ENCODE measurements around the gene MAPK7.

The MAPK7 gene

DNA sequence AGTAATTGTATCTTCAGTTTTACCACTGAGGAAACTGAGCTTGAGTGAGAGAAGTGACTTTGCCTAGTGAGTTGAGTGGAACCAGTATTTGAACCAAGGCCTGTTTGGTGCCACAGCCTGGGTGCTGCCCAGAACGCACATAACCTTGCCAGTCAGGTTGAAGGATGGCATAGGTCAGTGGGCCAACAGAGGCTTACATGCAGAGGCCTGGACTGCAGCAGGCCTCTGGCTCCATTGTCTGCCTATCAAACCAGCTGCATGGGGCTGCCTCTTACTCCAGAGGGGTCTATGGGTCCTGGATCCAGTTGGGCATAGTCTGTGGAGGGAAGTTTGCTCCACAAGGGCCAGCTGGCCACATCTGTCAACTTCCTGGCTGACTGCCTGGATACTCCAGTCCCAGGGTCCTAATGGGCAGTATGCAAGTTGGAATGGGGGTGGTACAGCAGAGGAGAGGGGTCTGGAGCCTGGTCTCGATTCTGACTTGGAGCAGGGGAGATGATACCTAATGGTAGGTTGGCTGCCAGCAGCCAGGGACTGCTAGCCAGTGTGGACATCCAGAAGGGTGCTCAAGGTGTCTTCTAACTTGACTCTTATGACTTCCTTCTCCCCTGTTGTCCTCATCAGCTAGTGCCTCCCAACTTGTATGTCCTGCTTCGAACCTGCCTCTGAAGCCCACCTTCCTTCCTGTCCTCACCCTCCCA is 21.6 kb downstream of the MAPK7 start:
- no peak for DNase-seq (ENCODE audit: low read depth)

GRCh38 chr17:19401321-19402010 is 23.2 kb downstream of the MAPK7 start:
- no peak for DNase-seq (ENCODE audit: low read depth)

DNA sequence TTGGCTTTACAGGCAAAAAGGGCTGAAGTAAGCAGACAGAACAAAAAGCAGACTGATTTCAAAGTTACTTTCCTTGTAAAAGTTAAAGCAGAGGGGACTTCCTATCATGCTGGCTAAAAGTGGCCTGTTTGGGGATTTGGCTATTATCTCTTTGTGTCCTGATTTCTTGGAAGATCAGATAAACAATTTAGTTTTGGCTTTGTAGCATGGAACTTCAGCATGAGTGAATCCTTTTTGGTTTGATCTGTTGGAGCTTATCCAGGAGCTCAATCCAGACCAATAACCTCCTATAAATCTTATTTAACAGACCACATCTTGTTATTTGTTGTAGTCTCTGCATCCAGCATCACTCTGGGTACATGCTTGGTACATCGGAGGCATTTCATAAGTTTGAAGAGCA is 23.9 kb downstream of the MAPK7 start:
- DNase-seq (ENCODE audit: low read depth), result no peak

DNA sequence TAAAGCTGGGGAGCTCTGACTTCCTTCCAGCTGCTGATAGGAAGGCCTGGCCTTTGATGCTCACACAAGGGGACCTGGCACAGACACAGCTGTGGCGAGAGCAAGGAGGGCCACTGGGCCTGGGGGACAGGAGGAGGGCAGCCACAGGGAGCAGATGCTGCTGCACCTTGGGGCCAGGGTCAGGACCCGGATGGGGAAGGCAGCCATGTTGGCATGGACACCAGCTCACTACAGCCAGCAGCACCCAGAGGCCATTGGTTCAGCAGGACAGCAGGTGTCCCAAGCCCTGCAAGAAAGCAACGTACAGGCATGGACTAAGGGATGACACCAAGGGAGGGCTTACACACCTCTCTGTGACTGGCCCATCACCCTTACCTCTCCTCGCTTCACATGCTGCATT is 24.7 kb downstream of the MAPK7 start:
- no peak for DNase-seq (ENCODE audit: low read depth)

- no peak for DNase-seq (ENCODE audit: low read depth)
Measured at GRCh38 chr17:19404264-19404663, 26.0 kb downstream of the MAPK7 start.

DNA sequence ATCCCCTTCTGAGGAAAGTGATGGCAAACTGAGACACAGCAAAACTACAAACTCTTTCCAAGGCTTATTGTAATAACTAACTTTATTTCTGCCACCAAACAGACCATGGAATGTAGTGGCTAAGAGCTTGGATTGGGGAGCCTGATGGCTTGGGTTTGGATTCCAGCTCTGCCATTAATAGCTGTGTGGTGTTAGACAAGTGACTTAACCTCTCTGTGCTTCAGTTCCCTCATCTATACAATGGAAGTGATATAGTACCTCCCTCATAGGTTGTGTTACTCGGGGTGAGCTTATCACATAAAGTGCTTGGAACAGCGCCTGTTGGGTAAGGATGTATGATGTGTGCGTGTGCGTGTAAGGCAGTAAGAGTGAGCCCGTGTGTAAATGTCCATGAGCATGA is 26.8 kb downstream of the MAPK7 start:
- no peak for DNase-seq (ENCODE audit: low read depth)

GRCh38 chr17:19407601-19408345 is 29.5 kb downstream of the MAPK7 start:
- no peak for DNase-seq (ENCODE audit: low read depth)

- DNase-seq (ENCODE audit: low read depth), result no peak
Measured at GRCh38 chr17:19408346-19408710, 30.0 kb downstream of the MAPK7 start.

DNA sequence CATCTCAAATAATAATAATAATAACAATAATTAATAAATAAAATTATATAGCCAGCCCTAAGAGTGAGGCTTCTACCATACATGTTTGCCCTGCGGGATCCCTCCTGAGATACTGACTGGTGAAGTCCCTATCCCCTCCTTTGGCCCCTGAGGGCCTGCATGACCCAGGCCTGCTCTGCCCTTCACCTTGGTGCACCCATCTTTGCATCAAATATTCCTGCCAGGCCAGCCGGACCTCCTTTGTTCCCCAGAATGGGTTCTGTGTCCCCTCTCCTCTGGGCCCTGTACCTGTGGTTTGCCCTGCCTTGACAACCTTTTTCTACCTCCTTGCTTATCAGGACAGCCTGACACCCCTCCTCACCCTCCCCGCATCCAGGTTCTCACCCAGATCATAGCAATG is 30.8 kb downstream of the MAPK7 start:
- no peak for DNase-seq (ENCODE audit: low read depth)

- no peak for DNase-seq (ENCODE audit: low read depth)
Measured at GRCh38 chr17:19409509-19409908, 31.2 kb downstream of the MAPK7 start.

DNA sequence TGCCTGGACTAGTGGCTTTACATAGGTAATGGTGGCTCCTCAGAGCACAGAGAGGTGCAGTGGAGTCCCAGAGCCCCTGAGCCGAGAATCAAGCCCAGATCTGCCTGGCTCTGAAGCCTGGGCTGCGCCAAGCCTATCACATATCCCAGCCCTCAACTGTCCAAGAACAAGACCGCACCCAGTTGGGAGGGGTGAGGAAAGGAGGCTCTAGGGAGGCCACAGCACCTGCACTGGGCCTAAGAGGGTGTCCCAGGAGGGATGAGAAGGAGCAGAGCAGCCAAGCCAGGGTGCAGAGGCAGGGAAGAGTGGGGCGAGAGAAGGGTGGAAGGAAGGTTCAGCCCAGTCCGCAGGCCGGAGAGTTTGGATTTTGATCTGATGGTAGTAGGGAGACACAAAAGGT is 31.8 kb downstream of the MAPK7 start:
- no peak for DNase-seq (ENCODE audit: low read depth)

DNA sequence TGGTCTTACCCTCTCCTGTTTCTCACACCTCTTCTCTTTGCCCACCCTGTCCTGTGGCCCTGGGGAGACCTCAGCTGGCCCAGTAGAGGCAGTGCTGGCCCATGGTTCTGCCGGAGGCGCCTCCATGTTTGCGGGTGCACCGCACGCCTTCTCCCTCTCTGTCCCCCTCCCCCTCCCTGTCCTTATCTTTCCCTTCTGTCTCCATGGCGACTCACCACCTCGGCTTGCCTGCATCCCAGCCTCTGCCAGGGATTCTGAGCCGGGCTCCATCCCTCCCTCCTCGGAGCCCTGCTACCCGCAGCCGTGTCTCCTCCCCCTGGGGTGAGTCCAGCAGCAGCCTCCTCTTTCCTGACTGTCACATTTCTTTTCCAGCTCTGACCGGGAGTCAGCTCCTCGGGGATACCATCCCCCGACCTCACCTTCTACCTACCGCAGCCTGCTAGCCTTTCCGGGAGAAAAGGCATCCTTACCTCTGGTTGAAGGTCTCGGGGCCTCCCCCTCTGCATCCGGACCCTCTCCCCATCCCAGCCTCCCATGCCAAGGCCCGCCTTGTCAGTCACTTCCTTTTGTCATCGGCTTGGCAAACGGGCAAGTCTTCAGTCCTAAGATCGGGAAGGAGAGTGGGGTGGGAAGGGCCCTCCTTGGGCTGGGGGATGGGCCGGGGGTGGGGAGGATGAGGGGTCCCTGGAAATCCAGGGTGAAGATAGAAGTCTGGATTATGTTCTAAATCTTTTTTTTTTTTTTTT is 32.8 kb downstream of the MAPK7 start, which contains the start of gene RNF112:
RNF112 (plus strand) TSS at position 358 of the 746 bp plus-strand sequence; CDS start at position 535, 177 bp downstream.
- DNase-seq (ENCODE audit: low read depth), result no peak

GRCh38 chr17:19411631-19412030 is 33.3 kb downstream of the MAPK7 start:
- DNase-seq (ENCODE audit: low read depth), result no peak

DNA sequence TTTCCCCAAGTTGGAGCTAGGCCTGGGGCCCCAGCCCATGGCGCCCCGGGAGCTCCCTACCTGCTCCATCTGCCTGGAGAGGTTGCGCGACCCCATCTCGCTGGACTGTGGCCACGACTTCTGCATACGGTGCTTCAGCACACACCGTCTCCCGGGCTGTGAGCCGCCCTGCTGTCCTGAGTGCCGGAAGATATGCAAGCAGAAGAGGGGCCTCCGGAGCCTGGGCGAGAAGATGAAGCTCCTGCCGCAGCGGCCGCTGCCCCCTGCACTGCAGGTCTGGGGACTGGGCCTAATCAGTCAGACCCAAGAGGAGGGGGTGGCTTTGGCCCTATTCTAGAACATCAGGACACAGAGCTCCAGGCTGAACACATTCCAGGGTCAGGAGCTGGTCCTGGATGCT is 34.2 kb downstream of the MAPK7 start:
- DNase-seq (ENCODE audit: low read depth), result no peak

- DNase-seq (ENCODE audit: low read depth), result no peak
Measured at GRCh38 chr17:19412984-19413383, 34.7 kb downstream of the MAPK7 start.

- no peak for DNase-seq (ENCODE audit: low read depth)
Measured at GRCh38 chr17:19413761-19414160, 35.5 kb downstream of the MAPK7 start.

DNA sequence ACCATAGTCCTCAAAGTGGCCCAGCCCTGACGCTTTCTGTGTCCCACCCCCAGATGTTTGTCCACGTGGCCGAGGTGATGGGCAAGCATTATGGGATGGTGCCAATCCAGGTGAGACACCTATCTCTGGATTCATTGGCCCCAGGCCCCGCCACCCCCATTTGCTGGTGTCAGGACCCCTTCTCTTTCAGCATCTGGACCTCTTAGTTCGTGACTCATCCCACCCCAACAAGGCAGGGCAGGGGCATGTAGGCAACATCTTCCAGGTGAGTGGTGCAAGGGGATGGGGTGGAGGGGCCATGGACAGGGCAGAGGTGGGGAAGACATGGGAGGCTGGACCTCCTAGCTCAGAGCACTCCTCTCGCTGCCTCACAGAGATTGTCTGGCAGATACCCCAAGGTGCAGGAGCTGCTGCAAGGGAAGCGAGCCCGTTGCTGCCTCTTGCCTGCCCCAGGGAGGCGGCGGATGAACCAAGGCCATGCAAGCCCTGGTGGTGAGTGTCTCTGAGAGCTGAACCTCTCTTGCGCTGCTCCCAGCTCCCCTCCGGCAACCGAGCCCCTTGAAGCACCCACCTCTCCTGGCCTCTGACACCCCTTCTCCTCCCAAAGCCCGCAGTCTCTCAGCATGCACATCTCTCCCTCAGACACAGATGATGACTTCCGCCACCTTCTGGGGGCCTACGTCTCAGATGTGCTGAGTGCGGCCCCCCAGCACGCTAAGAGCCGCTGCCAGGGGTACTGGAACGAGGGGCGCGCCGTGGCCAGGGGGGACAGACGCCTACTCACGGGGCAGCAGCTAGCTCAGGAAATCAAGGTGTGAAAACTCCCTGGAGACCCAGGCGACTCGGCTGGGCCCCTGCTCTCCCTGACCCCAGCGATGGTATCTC is 36.3 kb downstream of the MAPK7 start:
- DNase-seq (ENCODE audit: low read depth), result no peak

GRCh38 chr17:19415311-19415710 is 37.0 kb downstream of the MAPK7 start:
- DNase-seq (ENCODE audit: low read depth), result no peak

DNA sequence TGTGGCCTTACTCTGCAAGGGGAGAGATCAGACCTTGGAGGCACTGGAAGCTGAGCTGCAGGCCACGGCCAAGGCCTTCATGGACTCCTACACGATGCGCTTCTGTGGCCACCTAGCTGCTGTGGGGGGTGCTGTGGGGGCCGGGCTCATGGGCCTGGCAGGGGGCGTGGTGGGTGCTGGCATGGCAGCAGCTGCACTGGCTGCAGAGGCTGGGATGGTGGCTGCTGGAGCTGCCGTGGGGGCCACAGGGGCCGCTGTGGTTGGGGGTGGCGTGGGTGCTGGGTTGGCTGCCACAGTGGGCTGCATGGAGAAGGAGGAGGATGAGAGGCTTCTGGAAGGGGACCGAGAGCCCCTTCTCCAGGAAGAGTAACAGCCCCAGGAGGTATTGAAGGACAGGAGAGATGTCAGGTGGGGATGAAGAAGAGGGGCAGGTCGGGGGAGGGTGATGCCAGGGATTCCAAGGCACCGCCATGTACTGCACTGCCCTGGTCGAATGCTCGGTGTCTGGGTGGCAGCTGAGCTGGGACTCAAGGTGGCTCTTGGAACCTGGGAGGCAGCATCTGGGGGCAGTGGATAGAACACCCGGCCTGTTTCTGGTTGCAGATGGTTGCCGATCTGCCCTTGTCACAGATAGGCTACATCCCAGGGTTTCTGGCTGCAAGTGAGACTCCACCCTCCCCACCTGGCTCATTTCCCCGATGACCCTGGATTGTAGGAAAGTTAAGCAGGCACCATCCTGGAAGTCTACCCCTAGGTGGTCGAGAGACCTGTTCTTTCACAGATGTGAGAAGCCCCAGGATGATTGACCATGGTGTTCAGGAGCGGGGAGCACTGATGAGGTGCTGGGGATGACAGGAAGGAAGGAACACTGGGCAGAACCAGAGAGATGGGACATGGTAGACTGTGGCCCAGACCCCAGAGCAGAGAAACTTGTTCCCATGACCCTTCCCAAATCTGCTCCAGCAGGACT is 37.8 kb downstream of the MAPK7 start:
- DNase-seq (ENCODE audit: low read depth), result no peak

GRCh38 chr17:19417611-19418010 is 39.3 kb downstream of the MAPK7 start:
- no peak for DNase-seq (ENCODE audit: low read depth)
